Measurements from ENCODE around the gene ZNF677.
"Not testable (repeated sequence)": the region's sequence is repeated elsewhere in the genome, so short reads cannot be mapped to it uniquely, and the experiment has no call there.

The ZNF677 gene

DNA sequence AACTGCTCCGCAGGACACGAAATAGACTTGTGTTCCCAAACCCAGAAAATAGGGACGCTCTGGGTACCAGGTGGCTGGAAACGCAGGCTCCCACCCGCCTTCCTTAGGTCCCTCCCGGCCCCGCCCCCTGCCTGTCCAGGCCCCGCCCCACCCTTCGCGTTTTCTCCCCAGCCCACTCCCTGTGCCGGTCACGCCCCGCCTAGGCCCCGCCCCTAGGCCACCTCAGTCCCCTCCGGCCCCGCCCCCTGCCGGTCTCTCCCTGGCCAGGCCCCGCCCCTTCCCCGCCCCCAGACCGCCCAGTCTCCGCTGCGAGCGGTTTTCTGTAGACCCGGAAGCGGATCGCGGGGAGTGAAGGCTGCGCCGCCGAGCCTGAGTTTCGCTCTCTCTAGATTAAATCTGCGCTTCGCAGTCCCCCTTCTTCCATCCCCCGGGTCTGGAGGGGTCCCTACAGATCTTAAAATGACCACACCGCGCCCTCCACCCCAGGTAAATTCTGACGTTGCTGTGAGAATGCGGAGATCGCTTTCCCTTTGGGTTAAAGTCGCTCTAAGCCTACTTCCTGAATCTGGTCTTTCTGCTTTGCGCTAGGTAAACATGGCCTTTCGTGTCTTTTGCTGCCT lies 57.8 kb downstream of the ZNF677 start:
- peak; percentile 94 for DNase-seq (ENCODE audit: low read depth)
- H3K4me3 ChIP-seq (ENCODE audit: low read length): peak overlapping the region; percentile 84
- TF ChIP-seq, protein P1, sequence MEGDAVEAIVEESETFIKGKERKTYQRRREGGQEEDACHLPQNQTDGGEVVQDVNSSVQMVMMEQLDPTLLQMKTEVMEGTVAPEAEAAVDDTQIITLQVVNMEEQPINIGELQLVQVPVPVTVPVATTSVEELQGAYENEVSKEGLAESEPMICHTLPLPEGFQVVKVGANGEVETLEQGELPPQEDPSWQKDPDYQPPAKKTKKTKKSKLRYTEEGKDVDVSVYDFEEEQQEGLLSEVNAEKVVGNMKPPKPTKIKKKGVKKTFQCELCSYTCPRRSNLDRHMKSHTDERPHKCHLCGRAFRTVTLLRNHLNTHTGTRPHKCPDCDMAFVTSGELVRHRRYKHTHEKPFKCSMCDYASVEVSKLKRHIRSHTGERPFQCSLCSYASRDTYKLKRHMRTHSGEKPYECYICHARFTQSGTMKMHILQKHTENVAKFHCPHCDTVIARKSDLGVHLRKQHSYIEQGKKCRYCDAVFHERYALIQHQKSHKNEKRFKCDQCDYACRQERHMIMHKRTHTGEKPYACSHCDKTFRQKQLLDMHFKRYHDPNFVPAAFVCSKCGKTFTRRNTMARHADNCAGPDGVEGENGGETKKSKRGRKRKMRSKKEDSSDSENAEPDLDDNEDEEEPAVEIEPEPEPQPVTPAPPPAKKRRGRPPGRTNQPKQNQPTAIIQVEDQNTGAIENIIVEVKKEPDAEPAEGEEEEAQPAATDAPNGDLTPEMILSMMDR (IDR thresholded peaks at IDR 0.05; ENCODE audit: insufficient read depth, low read depth, low read length, missing control alignments): no peak

DNA sequence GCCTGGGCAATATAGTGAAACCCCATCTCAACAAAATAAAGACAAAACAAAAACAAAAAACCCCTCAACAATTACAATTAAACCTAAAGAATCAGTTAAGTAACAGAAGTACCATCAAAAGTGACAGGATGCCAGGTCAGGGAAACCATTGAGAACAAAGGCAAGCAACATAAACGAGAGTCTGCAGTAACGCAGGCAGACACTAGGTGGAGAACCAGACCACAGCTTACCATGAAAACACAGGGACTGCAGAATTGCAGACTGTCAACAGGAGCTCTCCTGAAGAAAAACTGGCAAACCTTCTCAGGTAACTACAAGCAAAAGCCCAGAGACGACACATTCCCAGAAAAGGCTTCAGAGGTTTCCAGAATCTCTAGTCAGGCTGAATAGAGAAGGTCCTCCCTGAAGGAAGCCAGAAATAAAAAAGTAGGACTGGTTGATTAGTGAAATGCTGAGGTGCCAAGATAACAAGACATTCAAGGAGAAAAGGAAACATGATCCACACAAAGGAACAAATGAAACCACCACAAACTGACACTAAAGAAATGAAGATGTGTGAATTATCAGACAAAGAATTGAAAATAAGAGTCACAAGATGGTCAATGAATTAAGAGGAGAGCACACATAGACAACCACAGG lies 59.3 kb downstream of the ZNF677 start:
- TF ChIP-seq, protein P1 (IDR thresholded peaks at IDR 0.05; ENCODE audit: insufficient read depth, low read depth, low read length, missing control alignments): peak; percentile 98
- peak; percentile 87 for DNase-seq (ENCODE audit: low read depth)
- H3K4me3 ChIP-seq (ENCODE audit: low read length): no peak overlapping the region

DNA sequence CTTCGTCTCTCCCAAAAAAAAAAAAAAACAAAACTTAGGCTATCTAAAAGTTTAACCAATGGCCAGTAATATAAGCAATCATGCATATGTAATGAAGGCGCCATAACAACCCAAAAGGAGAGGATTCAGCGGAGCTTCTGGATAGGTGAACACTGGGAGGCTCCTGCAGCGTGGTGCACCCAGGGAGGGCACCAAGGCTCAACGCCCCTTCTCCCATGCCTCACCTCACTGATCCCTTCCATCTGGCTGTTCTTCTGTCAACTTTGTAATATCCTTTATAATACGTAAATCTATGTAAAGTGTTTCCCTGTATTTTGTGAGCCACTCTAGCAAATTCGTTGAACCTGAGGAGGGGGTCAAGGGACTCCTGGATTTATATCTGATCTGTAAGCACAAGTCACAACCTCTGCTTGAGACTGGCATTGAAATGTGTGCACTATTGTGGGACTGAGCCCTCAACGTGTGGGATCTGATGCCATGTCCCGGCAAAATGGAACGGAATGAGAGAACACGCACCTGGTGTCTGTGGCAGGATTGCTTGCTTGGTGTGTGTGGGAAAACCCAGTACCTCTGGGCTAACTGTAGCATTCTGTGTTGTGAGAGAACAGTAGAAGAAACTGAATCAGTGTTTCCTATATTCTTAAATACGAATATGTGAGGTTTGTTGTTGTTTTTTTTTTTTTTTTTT lies 61.0 kb downstream of the ZNF677 start:
- no peak for DNase-seq (ENCODE audit: low read depth)
- H3K4me3 ChIP-seq (ENCODE audit: low read length): peak overlapping the region; percentile 59
- TF ChIP-seq, protein P1 (IDR thresholded peaks at IDR 0.05; ENCODE audit: insufficient read depth, low read depth, low read length, missing control alignments): no peak

DNA sequence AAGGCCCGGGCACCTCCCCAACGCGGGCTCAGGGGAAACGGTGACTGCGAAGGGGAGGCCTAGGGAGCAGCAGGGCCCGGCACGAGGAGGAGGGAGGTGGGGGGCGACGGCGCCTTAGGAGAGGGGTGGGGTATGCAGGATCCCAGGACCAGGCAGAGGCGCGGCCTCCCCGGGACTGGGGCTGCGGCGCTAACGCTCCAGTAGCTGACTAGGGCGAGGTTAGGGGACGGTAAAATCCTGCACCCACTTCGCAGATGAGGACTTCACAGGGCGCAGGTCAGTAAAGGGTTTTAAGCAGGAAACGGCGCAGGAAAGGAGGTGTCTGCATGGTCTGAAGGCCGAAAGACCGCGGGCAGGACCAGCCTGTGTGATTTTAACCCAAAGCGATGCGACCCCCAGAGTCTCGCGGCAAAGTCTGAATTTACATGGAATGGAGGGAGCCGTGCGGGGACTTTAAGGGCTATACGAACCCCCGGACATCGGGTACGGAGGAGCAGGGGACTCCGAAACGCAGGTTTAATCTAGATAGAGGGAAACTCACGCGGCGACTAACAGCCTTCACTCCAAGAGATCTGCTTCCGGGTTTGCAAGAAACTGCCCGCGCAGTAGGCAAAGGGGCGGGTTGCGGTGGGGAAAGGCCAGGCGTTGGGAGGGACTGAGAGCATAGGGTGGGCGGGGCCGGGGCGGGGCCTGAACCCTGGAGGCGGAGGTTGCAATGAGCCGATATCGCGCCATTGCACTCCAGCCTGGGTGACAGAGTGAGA lies 61.7 kb downstream of the ZNF677 start, which contains the start of gene ZNF665:
ZNF665 (minus strand) TSS at position 588 of the 764 bp plus-strand sequence. CDS start 10,460 bp downstream, outside the sequence.
- peak; percentile 88 for DNase-seq (ENCODE audit: low read depth)
- TF ChIP-seq, protein P1 (IDR thresholded peaks at IDR 0.05; ENCODE audit: insufficient read depth, low read depth, low read length, missing control alignments): no peak
- H3K4me3 ChIP-seq (ENCODE audit: low read length): peak within 1 kb of the TSS; percentile 59

DNA sequence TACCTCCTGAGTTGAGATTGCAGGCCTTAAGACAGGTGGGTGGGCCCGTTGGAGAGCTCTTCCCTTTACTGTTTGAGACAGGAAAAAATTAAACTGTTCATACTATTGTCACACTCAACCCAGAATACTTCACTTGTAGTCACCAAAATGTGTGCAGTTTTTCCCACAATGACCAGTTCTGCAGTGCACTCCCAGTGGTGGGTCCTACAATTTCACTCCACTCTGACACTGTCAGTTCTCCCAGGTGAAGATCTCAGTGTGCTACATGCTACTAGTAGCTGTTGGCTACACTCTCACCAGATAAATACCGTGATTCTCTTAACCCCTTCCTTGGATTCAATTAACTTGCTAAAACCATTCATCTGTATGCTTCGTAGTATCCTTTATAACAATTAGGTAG lies 64.4 kb downstream of the ZNF677 start:
- H3K4me3 ChIP-seq (ENCODE audit: low read length): no peak overlapping the region
- no peak for DNase-seq (ENCODE audit: low read depth)
- TF ChIP-seq, protein P1 (IDR thresholded peaks at IDR 0.05; ENCODE audit: insufficient read depth, low read depth, low read length, missing control alignments): no peak

DNA sequence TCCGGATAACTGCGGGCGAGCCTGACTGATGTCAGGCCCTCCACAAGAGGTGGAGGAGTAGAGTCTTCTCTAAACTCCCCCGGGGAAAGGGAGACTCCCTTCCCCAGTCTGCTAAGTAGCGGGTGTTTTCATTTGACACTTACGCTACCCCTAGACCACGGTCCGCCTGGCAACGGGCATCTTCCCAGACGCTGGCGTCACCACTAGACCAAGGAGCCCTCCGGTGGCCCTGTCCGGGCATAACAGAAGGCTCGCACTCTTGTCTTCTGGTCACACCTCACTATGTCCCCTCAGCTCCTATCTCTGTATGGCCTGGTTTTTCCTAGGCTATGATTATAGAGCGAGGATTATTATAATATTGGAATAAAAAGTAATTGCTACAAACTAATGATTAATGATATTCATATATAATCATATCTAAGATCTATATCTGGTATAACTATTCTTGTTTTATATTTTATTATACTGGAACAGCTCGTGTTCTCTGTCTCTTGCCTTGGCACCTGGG lies 64.9 kb downstream of the ZNF677 start:
- not testable (repeated sequence) for H3K4me3 ChIP-seq (ENCODE audit: low read length); DNase-seq (ENCODE audit: low read depth)
